ENCODE results near the gene RCSD1. TPM values are rescaled to one million over a fixed set of nuclear protein-coding genes. Genes with fewer than 3 reads are reported as not detected.

Gene RCSD1
- total and polyA plus RNA-seq, 7 donors: 3.9 to 34.2 (median 13.7) TPM

DNA sequence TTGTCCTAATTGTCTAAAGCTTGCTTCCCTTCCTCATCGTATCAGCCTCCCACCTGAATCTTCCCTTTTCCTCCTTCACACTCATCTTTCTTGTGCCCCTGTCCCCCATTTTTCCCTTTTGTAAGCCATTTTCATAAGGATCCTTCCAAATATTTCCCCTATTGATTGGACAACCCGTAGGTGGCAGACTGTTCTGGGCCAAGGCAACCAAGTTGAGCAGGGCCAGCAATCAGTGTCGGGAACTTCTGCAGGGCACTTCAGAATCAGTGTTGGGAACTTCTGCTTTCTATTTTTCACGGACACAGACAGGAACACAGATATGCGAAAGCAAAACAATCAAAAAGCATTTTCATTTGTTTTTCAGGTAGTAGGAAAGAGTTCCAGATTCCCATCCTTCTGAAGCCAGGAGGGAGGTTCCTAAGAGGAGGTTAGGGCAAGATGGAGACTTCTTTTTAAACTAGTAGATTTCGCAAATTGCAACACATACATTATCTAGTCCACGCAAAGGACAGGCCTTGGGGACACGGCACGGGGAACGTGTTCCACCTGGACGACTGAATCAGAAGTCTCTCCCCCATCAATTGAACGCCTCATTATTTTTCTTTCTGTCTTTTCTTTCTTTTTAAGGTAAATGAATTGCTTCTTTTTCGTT lies 91.1 kb downstream of the RCSD1 start:
- peak in 3 of 4 donors; percentile 24 to 31 (median 30) for ATAC-seq

DNA sequence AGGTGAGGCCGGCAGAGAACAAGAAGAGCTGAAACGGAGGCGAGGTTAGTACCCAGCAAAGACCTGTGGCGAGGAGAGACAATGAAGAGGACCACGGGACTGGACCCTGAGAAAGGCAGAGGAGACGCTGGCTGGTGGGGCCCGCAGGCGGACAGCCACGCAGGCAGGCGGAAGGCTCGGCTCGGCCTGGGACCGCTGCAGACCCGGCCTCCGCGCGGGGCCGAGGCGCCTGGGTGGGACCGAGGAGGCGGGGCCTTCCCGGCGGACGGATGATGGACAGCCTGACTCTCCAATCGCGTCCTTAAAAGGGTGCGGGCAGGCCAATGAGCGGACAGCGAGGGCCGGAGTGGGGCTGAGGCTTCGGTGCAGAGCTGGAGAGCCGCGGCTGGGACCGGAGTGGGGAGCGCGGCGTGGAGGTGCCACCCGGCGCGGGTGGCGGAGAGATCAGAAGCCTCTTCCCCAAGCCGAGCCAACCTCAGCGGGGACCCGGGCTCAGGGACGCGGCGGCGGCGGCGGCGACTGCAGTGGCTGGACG lies 91.7 kb downstream of the RCSD1 start, which contains the start of gene MPZL1:
Gene MPZL1, plus strand, starts transcription at position 366 of the 535 bp plus-strand sequence. CDS start 170 bp downstream, outside the sequence.
- intact Hi-C loops (cut with DNase I): loop anchor here (5.0 kb wide), 3 partner anchors 41 to 361 kb away; no protein-coding TSS in a partner anchor
- 0 to 1% (median 1%) methylated on average over 46 to 52 of the region's 52 CpGs for WGBS, 3 donors
- H3K27me3 ChIP-seq (ENCODE audit: insufficient read depth in 3 of 3, low read length in 2 of 3): no peaks in the 10 kb centered on the region
- peak; percentile 99 for ATAC-seq
- DNase-seq: peak; percentile 96 to 97
- H3K4me3 ChIP-seq: peak within 1 kb of the TSS; percentile 96
- H3K36me3 ChIP-seq (ENCODE audit: insufficient read depth in 1 of 2, low read depth in 1 of 2): no peaks in the 10 kb centered on the region
- TF ChIP-seq, protein P1, sequence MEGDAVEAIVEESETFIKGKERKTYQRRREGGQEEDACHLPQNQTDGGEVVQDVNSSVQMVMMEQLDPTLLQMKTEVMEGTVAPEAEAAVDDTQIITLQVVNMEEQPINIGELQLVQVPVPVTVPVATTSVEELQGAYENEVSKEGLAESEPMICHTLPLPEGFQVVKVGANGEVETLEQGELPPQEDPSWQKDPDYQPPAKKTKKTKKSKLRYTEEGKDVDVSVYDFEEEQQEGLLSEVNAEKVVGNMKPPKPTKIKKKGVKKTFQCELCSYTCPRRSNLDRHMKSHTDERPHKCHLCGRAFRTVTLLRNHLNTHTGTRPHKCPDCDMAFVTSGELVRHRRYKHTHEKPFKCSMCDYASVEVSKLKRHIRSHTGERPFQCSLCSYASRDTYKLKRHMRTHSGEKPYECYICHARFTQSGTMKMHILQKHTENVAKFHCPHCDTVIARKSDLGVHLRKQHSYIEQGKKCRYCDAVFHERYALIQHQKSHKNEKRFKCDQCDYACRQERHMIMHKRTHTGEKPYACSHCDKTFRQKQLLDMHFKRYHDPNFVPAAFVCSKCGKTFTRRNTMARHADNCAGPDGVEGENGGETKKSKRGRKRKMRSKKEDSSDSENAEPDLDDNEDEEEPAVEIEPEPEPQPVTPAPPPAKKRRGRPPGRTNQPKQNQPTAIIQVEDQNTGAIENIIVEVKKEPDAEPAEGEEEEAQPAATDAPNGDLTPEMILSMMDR (IDR thresholded peaks at IDR 0.05): no peak
- peak within 1 kb of the TSS; percentile 85 for H3K27ac ChIP-seq
- no peaks in the 10 kb centered on the region for H3K9me3 ChIP-seq
- peaks cover 25% of the 10 kb centered on the region for H3K4me1 ChIP-seq

More for the DNA sequence above, 91.1 kb downstream of the RCSD1 start:
- TF ChIP-seq, protein P1 (IDR thresholded peaks at IDR 0.05): peak; percentile 22
- WGBS, 3 donors: 8 to 13% (median 9%) methylated on average over 13 of the region's 13 CpGs
- peaks cover 19% of the 10 kb centered on the region for H3K4me1 ChIP-seq
- peak in 1 of 2 donors; percentile 66 for DNase-seq
- H3K36me3 ChIP-seq (ENCODE audit: insufficient read depth in 1 of 2, low read depth in 1 of 2): no peaks in the 10 kb centered on the region
- no peaks in the 10 kb centered on the region for H3K27me3 ChIP-seq (ENCODE audit: insufficient read depth in 3 of 3, low read length in 2 of 3)
- H3K9me3 ChIP-seq: no peaks in the 10 kb centered on the region
- peak overlapping the region; percentile 96 for H3K4me3 ChIP-seq
- peak overlapping the region; percentile 85 for H3K27ac ChIP-seq
- intact Hi-C loops (cut with DNase I): loop anchor here (5.0 kb wide), 3 partner anchors 41 to 361 kb away; no protein-coding TSS in a partner anchor

DNA sequence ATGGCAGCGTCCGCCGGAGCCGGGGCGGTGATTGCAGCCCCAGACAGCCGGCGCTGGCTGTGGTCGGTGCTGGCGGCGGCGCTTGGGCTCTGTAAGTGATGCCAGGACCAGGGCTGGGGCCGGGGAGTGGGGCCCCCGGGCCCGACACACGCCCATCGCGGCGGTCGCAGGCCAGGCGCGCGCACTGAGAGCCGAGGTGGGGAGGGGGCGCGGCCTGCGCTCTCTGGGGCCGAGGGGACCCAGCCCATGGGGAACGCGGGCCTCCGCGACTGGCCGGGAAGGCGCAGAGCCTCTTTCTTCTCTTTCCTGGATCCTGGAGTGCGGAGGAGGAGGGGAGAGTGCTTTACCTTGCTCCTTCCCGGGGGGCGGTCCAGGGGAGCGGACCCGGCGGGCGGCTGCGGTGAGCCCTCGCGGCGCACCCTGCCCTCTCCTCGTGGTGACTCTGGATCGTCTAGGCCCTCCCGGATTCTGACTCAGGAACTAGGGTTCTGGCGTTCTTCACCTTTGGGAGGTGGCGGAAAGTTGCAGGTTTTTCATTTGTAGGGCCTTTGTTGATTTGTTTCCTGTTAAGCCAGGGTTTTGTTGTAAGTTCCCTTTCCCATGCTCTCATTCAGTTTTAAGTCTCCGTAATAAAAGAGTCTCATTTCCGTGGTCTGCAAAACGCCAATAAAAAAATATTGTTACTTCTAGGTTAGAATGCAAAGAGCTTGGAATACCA lies 92.3 kb downstream of the RCSD1 start:
- H3K9me3 ChIP-seq: no peaks in the 10 kb centered on the region

DNA sequence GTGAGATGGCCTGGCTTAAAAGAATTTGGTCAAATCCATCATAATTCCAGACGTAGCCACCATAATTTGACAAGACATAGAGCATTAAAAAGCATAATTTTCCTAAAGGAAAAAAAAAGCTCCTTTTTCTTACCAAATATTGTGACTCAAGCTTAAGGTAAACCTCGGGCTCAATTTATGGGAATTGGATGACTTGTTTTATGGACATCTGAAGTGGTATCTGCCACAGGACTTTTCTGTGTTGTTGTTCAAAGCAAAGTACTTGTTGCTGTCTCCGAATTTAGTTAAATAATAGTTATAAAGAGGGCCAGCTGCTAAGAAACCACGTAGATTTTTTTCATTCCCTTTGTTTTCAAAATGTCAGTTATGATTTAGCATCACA lies 92.8 kb downstream of the RCSD1 start:
- no peaks in the 10 kb centered on the region for H3K36me3 ChIP-seq (ENCODE audit: insufficient read depth in 1 of 2, low read depth in 1 of 2)
- WGBS, 3 donors: 16 to 29% (median 20%) methylated on average over 4 of the region's 4 CpGs
- H3K27ac ChIP-seq: peak overlapping the region; percentile 85
- no peaks in the 10 kb centered on the region for H3K9me3 ChIP-seq
- ATAC-seq: no peak
- no peaks in the 10 kb centered on the region for H3K27me3 ChIP-seq (ENCODE audit: insufficient read depth in 3 of 3, low read length in 2 of 3)
- TF ChIP-seq, protein P1 (IDR thresholded peaks at IDR 0.05): no peak
- peaks cover 32% of the 10 kb centered on the region for H3K4me1 ChIP-seq
- DNase-seq: no peak
- intact Hi-C loops (cut with DNase I): loop anchor here (5.0 kb wide), 3 partner anchors 39 to 359 kb away; no protein-coding TSS in a partner anchor
- peak overlapping the region; percentile 96 for H3K4me3 ChIP-seq

More for the DNA sequence above, 92.3 kb downstream of the RCSD1 start:
- Histone ChIP-seq H3K4me3 (peak overlapping the region; percentile 96), H3K36me3 (ENCODE audit: insufficient read depth in 1 of 2, low read depth in 1 of 2) (no peaks in the 10 kb centered on the region), H3K27ac (peak overlapping the region; percentile 85), H3K4me1 (peaks cover 31% of the 10 kb centered on the region), H3K27me3 (ENCODE audit: insufficient read depth in 3 of 3, low read length in 2 of 3) (no peaks in the 10 kb centered on the region)
- intact Hi-C loops (cut with DNase I): loop anchor here (5.0 kb wide), 3 partner anchors 40 to 360 kb away; no protein-coding TSS in a partner anchor
- ATAC-seq (peak; percentile 67 to 77 (median 70)), DNase-seq (peak; percentile 47 to 65)
- TF ChIP-seq, protein P1 (IDR thresholded peaks at IDR 0.05): no peak
- WGBS, 3 donors: 1% methylated on average over 39 to 52 of the region's 52 CpGs
